Nephron (organoid): ENCODE data around the gene RGS7.
A peak's percentile ranks its signal among the peaks of the same experiment; 100 is the strongest.
"Not testable (repeated sequence)": the region's sequence is repeated elsewhere in the genome, so short reads cannot be mapped to it uniquely, and the experiment has no call there.

Experiments
- H3K27ac Mint-ChIP-seq, 3 experiments: 2 replicates each; pipeline ENCODE4 v1.8.0; 2020; ENCODE audit warnings: mixed read lengths in 3 of 3, mild to moderate bottlenecking in 2 of 3, moderate library complexity in 1 of 3
- H3K27me3 Mint-ChIP-seq: 2 replicates; pipeline ENCODE4 v1.8.0; 2021; ENCODE audit warnings: low read depth, mild to moderate bottlenecking, moderate library complexity, mixed read lengths
- H3K36me3 Mint-ChIP-seq: 2 replicates; pipeline ENCODE4 v1.8.0; 2020; ENCODE audit warnings: low read depth, mixed read lengths
- H3K4me1 Mint-ChIP-seq: 2 replicates; pipeline ENCODE4 v1.8.0; 2020; ENCODE audit warnings: mixed read lengths
- H3K4me3 Mint-ChIP-seq, 3 experiments: 2 replicates each; pipeline ENCODE4 v1.8.0; 2020; ENCODE audit warnings: mild to moderate bottlenecking in 3 of 3, mixed read lengths in 3 of 3, moderate library complexity in 2 of 3
- H3K9me3 Mint-ChIP-seq: 2 replicates; pipeline ENCODE4 v1.8.0; 2020; ENCODE audit warnings: mixed read lengths
- TF ChIP-seq, protein P1 (sequence below), 3 experiments: fragments of 200-600 bp; sonication (generic); IDR thresholded peaks; one replicate each; pipeline ENCODE4 v1.5.0; 2021; ENCODE audit warnings: antibody characterized with exemption in 3 of 3; ENCODE audit not compliant: unreplicated experiment in 3 of 3

RGS7 gene

GRCh38 chr1:241156231-241156965 lies 200.6 kb downstream of the RGS7 start:
- H3K9me3 Mint-ChIP-seq: no peaks in the 10 kb centered on the region
- H3K27ac Mint-ChIP-seq: peak overlapping the region; percentile 1 to 70 (median 50)
- H3K36me3 Mint-ChIP-seq: no peaks in the 10 kb centered on the region

GRCh38 chr1:241145881-241146280 lies 211.1 kb downstream of the RGS7 start:
- H3K27ac Mint-ChIP-seq: no peak overlapping the region
- no peaks in the 10 kb centered on the region for H3K36me3 Mint-ChIP-seq
- no peaks in the 10 kb centered on the region for H3K4me1 Mint-ChIP-seq
- no peak overlapping the region for H3K4me3 Mint-ChIP-seq
- H3K9me3 Mint-ChIP-seq: peaks cover 5% of the 10 kb centered on the region
- peaks cover 3% of the 10 kb centered on the region for H3K27me3 Mint-ChIP-seq
- TF ChIP-seq, protein P1, sequence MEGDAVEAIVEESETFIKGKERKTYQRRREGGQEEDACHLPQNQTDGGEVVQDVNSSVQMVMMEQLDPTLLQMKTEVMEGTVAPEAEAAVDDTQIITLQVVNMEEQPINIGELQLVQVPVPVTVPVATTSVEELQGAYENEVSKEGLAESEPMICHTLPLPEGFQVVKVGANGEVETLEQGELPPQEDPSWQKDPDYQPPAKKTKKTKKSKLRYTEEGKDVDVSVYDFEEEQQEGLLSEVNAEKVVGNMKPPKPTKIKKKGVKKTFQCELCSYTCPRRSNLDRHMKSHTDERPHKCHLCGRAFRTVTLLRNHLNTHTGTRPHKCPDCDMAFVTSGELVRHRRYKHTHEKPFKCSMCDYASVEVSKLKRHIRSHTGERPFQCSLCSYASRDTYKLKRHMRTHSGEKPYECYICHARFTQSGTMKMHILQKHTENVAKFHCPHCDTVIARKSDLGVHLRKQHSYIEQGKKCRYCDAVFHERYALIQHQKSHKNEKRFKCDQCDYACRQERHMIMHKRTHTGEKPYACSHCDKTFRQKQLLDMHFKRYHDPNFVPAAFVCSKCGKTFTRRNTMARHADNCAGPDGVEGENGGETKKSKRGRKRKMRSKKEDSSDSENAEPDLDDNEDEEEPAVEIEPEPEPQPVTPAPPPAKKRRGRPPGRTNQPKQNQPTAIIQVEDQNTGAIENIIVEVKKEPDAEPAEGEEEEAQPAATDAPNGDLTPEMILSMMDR (IDR thresholded peaks at IDR 0.05; ENCODE audit: unreplicated experiment in 3 of 3): no peak

More at GRCh38 chr1:241156231-241156965, 200.6 kb downstream of the RGS7 start:
- peaks cover 21% of the 10 kb centered on the region for H3K4me1 Mint-ChIP-seq
- peaks cover 4% of the 10 kb centered on the region for H3K27me3 Mint-ChIP-seq
- no peak overlapping the region for H3K4me3 Mint-ChIP-seq
- TF ChIP-seq, protein P1 (IDR thresholded peaks at IDR 0.05; ENCODE audit: unreplicated experiment in 3 of 3): no peak

DNA sequence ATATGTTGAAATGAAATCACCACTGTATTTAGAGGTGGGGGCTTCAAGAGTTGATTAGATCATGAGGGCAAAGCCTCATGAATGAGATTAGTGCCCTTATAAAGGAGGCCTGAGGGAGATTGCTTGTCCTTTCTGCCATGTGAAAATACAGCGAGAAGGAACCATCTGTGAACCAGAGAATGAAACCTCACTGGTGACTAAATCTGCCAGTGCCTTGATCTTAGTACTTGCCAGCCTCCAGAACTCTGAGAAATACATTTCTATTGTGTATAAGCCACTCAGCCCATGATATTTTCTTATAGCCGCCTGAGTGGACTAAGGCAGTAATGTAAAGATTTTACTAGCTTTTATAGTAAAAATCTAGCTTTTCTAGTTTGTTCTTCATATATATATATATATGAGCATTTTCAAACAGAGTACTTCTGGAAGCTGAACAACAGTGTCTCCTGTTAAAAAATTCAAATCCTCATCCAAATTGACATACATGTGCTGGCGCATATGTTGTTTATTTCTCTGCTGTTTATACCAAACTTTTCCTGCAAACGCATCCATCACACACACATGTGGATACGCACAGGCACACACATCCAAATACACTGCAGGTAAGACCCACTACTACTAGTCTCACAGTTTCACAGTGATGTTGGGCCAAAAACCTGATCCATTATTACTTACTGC lies 213.1 kb downstream of the RGS7 start:
- no peak overlapping the region for H3K27ac Mint-ChIP-seq
- H3K27me3 Mint-ChIP-seq: no peaks in the 10 kb centered on the region
- H3K9me3 Mint-ChIP-seq: peaks cover 5% of the 10 kb centered on the region
- no peaks in the 10 kb centered on the region for H3K36me3 Mint-ChIP-seq
- H3K4me3 Mint-ChIP-seq: no peak overlapping the region
- H3K4me1 Mint-ChIP-seq: no peaks in the 10 kb centered on the region
- TF ChIP-seq, protein P1 (IDR thresholded peaks at IDR 0.05; ENCODE audit: unreplicated experiment in 3 of 3): no peak

DNA sequence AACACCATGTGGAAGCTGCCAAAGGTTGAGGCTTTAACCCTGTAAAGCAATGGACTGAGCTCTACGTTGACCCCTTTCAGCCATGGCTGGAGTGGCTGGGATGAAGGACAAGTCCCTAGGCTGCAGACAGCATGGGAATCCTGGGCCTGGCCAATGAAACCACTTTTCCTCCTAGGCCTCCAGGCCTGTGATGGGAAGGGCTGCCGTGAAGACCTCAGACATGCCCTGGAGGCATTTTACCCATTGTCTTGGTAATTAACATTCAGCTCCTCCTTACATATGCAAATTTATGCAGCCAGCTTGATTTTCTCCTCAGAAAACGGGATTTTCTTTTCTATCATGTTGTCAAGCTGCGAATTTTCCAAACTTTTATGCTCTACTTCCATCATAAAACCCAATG lies 214.5 kb downstream of the RGS7 start:
- no peaks in the 10 kb centered on the region for H3K27me3 Mint-ChIP-seq
- H3K4me1 Mint-ChIP-seq: no peaks in the 10 kb centered on the region
- no peaks in the 10 kb centered on the region for H3K36me3 Mint-ChIP-seq
- H3K9me3 Mint-ChIP-seq: peaks cover 5% of the 10 kb centered on the region
- H3K4me3 Mint-ChIP-seq: no peak overlapping the region
- TF ChIP-seq, protein P1 (IDR thresholded peaks at IDR 0.05; ENCODE audit: unreplicated experiment in 3 of 3): no peak
- no peak overlapping the region for H3K27ac Mint-ChIP-seq

GRCh38 chr1:241141646-241142045 lies 215.4 kb downstream of the RGS7 start:
- H3K4me3 Mint-ChIP-seq, H3K9me3 Mint-ChIP-seq, H3K36me3 Mint-ChIP-seq, H3K4me1 Mint-ChIP-seq, H3K27ac Mint-ChIP-seq, H3K27me3 Mint-ChIP-seq: not testable (repeated sequence)

GRCh38 chr1:241140670-241141069 lies 216.3 kb downstream of the RGS7 start:
- Mint-ChIP-seq H3K4me1 (no peaks in the 10 kb centered on the region), H3K27me3 (no peaks in the 10 kb centered on the region), H3K36me3 (no peaks in the 10 kb centered on the region), H3K27ac (no peak overlapping the region), H3K4me3 (no peak overlapping the region), H3K9me3 (peaks cover 5% of the 10 kb centered on the region)
- TF ChIP-seq, protein P1 (IDR thresholded peaks at IDR 0.05; ENCODE audit: unreplicated experiment in 3 of 3): no peak
